ENCODE results near the gene ZFP14. TPM values are rescaled to one million over a fixed set of nuclear protein-coding genes. Genes with fewer than 3 reads are reported as not detected.
"Not testable (repeated sequence)": the region's sequence is repeated elsewhere in the genome, so short reads cannot be mapped to it uniquely, and the experiment has no call there.

ZFP14 gene
- total RNA-seq, 2 donors from 2014 or later: 2.4 to 2.7 TPM

- not testable (repeated sequence) for H3K4me3 Mint-ChIP-seq; H3K27me3 Mint-ChIP-seq (ENCODE audit: low read depth); DNase-seq; ATAC-seq (replicated peaks in 1 of 2); H3K4me1 Mint-ChIP-seq (ENCODE audit: low read depth); H3K9me3 Mint-ChIP-seq; H3K27ac Mint-ChIP-seq; H3K36me3 Mint-ChIP-seq (ENCODE audit: insufficient read depth in 2 of 2)
Observed at GRCh38 chr19:36314053-36314452, 64.9 kb downstream of the ZFP14 start.

GRCh38 chr19:36311098-36311760 lies 67.8 kb downstream of the ZFP14 start:
- H3K27me3 Mint-ChIP-seq (ENCODE audit: low read depth); H3K9me3 Mint-ChIP-seq; H3K27ac Mint-ChIP-seq; DNase-seq; H3K4me3 Mint-ChIP-seq; H3K36me3 Mint-ChIP-seq (ENCODE audit: insufficient read depth in 2 of 2); H3K4me1 Mint-ChIP-seq (ENCODE audit: low read depth); ATAC-seq (replicated peaks in 1 of 2): not testable (repeated sequence)

GRCh38 chr19:36310416-36310990 lies 68.5 kb downstream of the ZFP14 start:
- not testable (repeated sequence) for ATAC-seq (replicated peaks in 1 of 2); H3K4me1 Mint-ChIP-seq (ENCODE audit: low read depth); DNase-seq; H3K4me3 Mint-ChIP-seq; H3K9me3 Mint-ChIP-seq; H3K27me3 Mint-ChIP-seq (ENCODE audit: low read depth); H3K36me3 Mint-ChIP-seq (ENCODE audit: insufficient read depth in 2 of 2); H3K27ac Mint-ChIP-seq

DNA sequence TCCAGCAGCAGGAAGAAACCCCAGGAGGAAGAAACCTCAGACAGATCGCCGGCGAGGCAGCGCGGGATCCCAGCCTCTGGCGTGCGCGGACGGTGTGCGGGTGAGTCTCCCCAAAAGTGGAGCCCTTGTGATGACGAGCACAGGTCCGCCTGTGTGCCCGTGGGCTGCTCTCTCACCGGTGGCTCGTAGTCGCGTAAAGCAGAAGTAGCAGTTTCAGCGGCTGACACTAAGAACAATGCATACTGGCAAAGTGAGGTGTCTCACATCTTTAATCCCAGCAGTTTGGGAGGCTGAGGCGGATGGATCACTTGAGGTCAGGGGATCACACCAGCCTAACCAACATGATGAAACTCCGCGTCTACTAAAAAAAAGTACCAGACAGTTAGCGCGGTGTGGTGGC lies 69.2 kb downstream of the ZFP14 start:
- ATAC-seq (replicated peaks in 1 of 2); DNase-seq; H3K27me3 Mint-ChIP-seq (ENCODE audit: low read depth); H3K36me3 Mint-ChIP-seq (ENCODE audit: insufficient read depth in 2 of 2); H3K27ac Mint-ChIP-seq; H3K9me3 Mint-ChIP-seq; H3K4me1 Mint-ChIP-seq (ENCODE audit: low read depth): not testable (repeated sequence)
- peak overlapping the region in 1 of 2 donors; percentile 15 for H3K4me3 Mint-ChIP-seq

GRCh38 chr19:36309309-36309708 lies 69.7 kb downstream of the ZFP14 start:
- not testable (repeated sequence) for ATAC-seq (replicated peaks in 1 of 2); H3K27ac Mint-ChIP-seq; H3K9me3 Mint-ChIP-seq; H3K4me1 Mint-ChIP-seq (ENCODE audit: low read depth); H3K36me3 Mint-ChIP-seq (ENCODE audit: insufficient read depth in 2 of 2); DNase-seq; H3K27me3 Mint-ChIP-seq (ENCODE audit: low read depth)
- peak overlapping the region in 1 of 2 donors; percentile 15 for H3K4me3 Mint-ChIP-seq

DNA sequence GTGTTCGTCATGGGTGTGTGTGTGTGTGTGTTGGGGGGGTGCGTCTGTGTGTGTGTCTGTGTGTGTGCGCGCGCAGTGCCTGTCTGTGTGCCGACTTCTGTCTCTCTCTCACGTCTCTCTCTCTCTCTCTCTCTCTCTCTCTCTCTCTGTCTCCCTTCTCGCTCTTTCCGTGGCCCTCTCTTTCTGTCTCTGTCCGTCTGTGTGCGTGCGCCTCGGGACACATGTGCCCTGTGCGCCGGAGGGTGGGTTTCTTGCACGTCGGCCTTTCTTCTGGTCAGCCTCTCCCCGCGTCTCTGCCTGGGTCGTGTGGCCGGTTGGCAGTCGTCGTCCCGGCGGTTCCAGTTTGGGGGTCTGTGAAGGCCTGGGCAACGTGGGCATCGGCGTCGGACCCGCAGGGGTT lies 86.7 kb downstream of the ZFP14 start:
- H3K4me3 Mint-ChIP-seq; H3K4me1 Mint-ChIP-seq (ENCODE audit: low read depth); ATAC-seq (replicated peaks in 1 of 2): not testable (repeated sequence)

More for the DNA sequence above, 86.7 kb downstream of the ZFP14 start:
- not testable (repeated sequence) for H3K27ac Mint-ChIP-seq; H3K36me3 Mint-ChIP-seq (ENCODE audit: insufficient read depth in 2 of 2); H3K27me3 Mint-ChIP-seq (ENCODE audit: low read depth); H3K9me3 Mint-ChIP-seq; DNase-seq

Other genes with a start within 250 kb of the ZFP14 start
- gene CAPNS1, start 239.1 kb downstream of the ZFP14 start, total RNA-seq: 100 to 1,000 TPM; 361 to 382 TPM
- not detected for gene COX7A1, start 226.8 kb downstream of the ZFP14 start, total RNA-seq
- gene ZNF565, start 164.5 kb downstream of the ZFP14 start, total RNA-seq: 1 to 10 TPM; 3.1 to 3.6 TPM
- gene ZNF146, start 164.1 kb downstream of the ZFP14 start, total RNA-seq: 100 to 1,000 TPM; 115 to 121 TPM
- 1 to 10 TPM; 5.8 to 7.8 TPM for gene ZFP82, start 39.4 kb upstream of the ZFP14 start, total RNA-seq
- 1 to 10 TPM; 5.8 to 7.8 TPM for gene ZNF566, start 110.4 kb upstream of the ZFP14 start, total RNA-seq
- 10 to 100 TPM; 10.1 to 12.2 TPM for gene ZNF260, start 149.1 kb upstream of the ZFP14 start, total RNA-seq
- 10 to 100 TPM; 24.9 to 28.7 TPM for gene ZNF529, start 194.1 kb upstream of the ZFP14 start, total RNA-seq
- 10 to 100 TPM; 23.1 to 25.0 TPM for gene ZNF382, start 226.1 kb upstream of the ZFP14 start, total RNA-seq

Data from activated T-cell treated with anti-CD3 and anti-CD28 coated beads, Interleukin-2, amount 50 U/mL, for 72 hours (primary cell).